ENCODE measurements around the gene FAM227B.
"Not testable (repeated sequence)": the region's sequence is repeated elsewhere in the genome, so short reads cannot be mapped to it uniquely, and the experiment has no call there.

The FAM227B gene

GRCh38 chr15:49495993-49496753 is 124.4 kb downstream of the FAM227B start:
- no peak for DNase-seq (ENCODE audit: low read depth in 3 of 3, low spot score in 1 of 3)

- no peak for DNase-seq (ENCODE audit: low read depth in 3 of 3, low spot score in 1 of 3)
Measured at GRCh38 chr15:49494842-49495241, 125.8 kb downstream of the FAM227B start.

GRCh38 chr15:49492830-49493229 is 127.8 kb downstream of the FAM227B start:
- no peak for DNase-seq (ENCODE audit: low read depth in 3 of 3, low spot score in 1 of 3)

GRCh38 chr15:49492151-49492550 is 128.5 kb downstream of the FAM227B start:
- no peak for DNase-seq (ENCODE audit: low read depth in 3 of 3, low spot score in 1 of 3)

GRCh38 chr15:49490966-49491365 is 129.7 kb downstream of the FAM227B start:
- DNase-seq (ENCODE audit: low read depth in 3 of 3, low spot score in 1 of 3) = no peak

- DNase-seq (ENCODE audit: low read depth in 3 of 3, low spot score in 1 of 3) = not testable (repeated sequence)
Measured at GRCh38 chr15:49485401-49485800, 135.2 kb downstream of the FAM227B start.

- not testable (repeated sequence) for DNase-seq (ENCODE audit: low read depth in 3 of 3, low spot score in 1 of 3)
Measured at GRCh38 chr15:49478982-49479381, 141.6 kb downstream of the FAM227B start.

- DNase-seq (ENCODE audit: low read depth in 3 of 3, low spot score in 1 of 3) = not testable (repeated sequence)
Measured at GRCh38 chr15:49478021-49478420, 142.6 kb downstream of the FAM227B start.

GRCh38 chr15:49473031-49473430 is 147.6 kb downstream of the FAM227B start:
- no peak for DNase-seq (ENCODE audit: low read depth in 3 of 3, low spot score in 1 of 3)

- DNase-seq (ENCODE audit: low read depth in 3 of 3, low spot score in 1 of 3) = no peak
Measured at GRCh38 chr15:49472338-49472737, 148.3 kb downstream of the FAM227B start.

- DNase-seq (ENCODE audit: low read depth in 3 of 3, low spot score in 1 of 3) = no peak
Measured at GRCh38 chr15:49471733-49472132, 148.9 kb downstream of the FAM227B start.

GRCh38 chr15:49471248-49471647 is 149.4 kb downstream of the FAM227B start:
- peak in 1 of 3 donors; percentile 7 for DNase-seq (ENCODE audit: low read depth in 3 of 3, low spot score in 1 of 3)

GRCh38 chr15:49468481-49468839 is 152.2 kb downstream of the FAM227B start:
- no peak for DNase-seq (ENCODE audit: low read depth in 3 of 3, low spot score in 1 of 3)

GRCh38 chr15:49467746-49468480 is 152.7 kb downstream of the FAM227B start:
- DNase-seq (ENCODE audit: low read depth in 3 of 3, low spot score in 1 of 3) = no peak

- DNase-seq (ENCODE audit: low read depth in 3 of 3, low spot score in 1 of 3) = no peak
Measured at GRCh38 chr15:49466119-49466518, 154.5 kb downstream of the FAM227B start.

GRCh38 chr15:49464522-49464921 is 156.1 kb downstream of the FAM227B start:
- DNase-seq (ENCODE audit: low read depth in 3 of 3, low spot score in 1 of 3) = no peak

GRCh38 chr15:49462232-49462844 is 158.3 kb downstream of the FAM227B start:
- DNase-seq (ENCODE audit: low read depth in 3 of 3, low spot score in 1 of 3) = no peak

- DNase-seq (ENCODE audit: low read depth in 3 of 3, low spot score in 1 of 3) = no peak
Measured at GRCh38 chr15:49460411-49460941, 160.1 kb downstream of the FAM227B start.

GRCh38 chr15:49458145-49458544 is 162.5 kb downstream of the FAM227B start:
- DNase-seq (ENCODE audit: low read depth in 3 of 3, low spot score in 1 of 3) = no peak

- DNase-seq (ENCODE audit: low read depth in 3 of 3, low spot score in 1 of 3) = no peak
Measured at GRCh38 chr15:49456166-49456565, 164.5 kb downstream of the FAM227B start.

GRCh38 chr15:49452595-49452994 is 168.0 kb downstream of the FAM227B start:
- DNase-seq (ENCODE audit: low read depth in 3 of 3, low spot score in 1 of 3) = no peak

GRCh38 chr15:49441816-49442215 is 178.8 kb downstream of the FAM227B start:
- DNase-seq (ENCODE audit: low read depth in 3 of 3, low spot score in 1 of 3) = no peak

Measured in stimulated activated CD4-positive, alpha-beta T cell treated with anti-CD3 and anti-CD28 coated beads, TNF-alpha, amount 100 ng/mL, for 1 hour (primary cell).